Neutrophil (primary cell): Measurements from ENCODE around the gene PUDP.

Experiments
- H3K27ac ChIP-seq: fragments of 200-600 bp; sonication (generic); 2 replicates; pipeline ENCODE4 v1.5.1; 2016; ENCODE audit warnings: mild to moderate bottlenecking, moderate library complexity
- H3K27me3 ChIP-seq: fragments of 200-600 bp; sonication (generic); 2 replicates; pipeline ENCODE4 v1.6.0; 2016; ENCODE audit warnings: mild to moderate bottlenecking
- H3K36me3 ChIP-seq: fragments of 200-600 bp; sonication (generic); 2 replicates; pipeline ENCODE4 v1.5.1; 2017
- H3K4me1 ChIP-seq, 2 experiments: fragments of 200-600 bp in 1 of 2; sonication (generic) in 1 of 2; 1 replicate in 1 of 2; 2 replicates in 1 of 2; pipeline versions ENCODE4 v1.5.1 to v1.6.1; 2013 to 2016; ENCODE audit warnings: low read depth in 1 of 2, low read length in 1 of 2, mild to moderate bottlenecking in 1 of 2, moderate library complexity in 1 of 2; ENCODE audit not compliant: control insufficient read depth in 1 of 2, insufficient read depth in 1 of 2
- H3K4me3 ChIP-seq, 2 experiments: fragments of 200-600 bp in 1 of 2; sonication (generic) in 1 of 2; 1 replicate in 1 of 2; 2 replicates in 1 of 2; pipeline ENCODE4 v1.5.1; 2013 to 2016; ENCODE audit warnings: low read depth in 1 of 2, low read length in 1 of 2, mild to moderate bottlenecking in 1 of 2, moderate library complexity in 1 of 2
- H3K9me3 ChIP-seq: fragments of 200-600 bp; sonication (generic); 2 replicates; pipeline ENCODE4 v1.5.1; 2016
- CTCF ChIP-seq: fragments of 200-600 bp; sonication (generic); IDR thresholded peaks from 2 replicates; pipeline ENCODE4 v1.5.1; 2016; ENCODE audit warnings: antibody characterized with exemption

PUDP gene

GRCh38 chrX:7068939-7069367, 79.0 kb downstream of the PUDP start:
- TF ChIP-seq CTCF: no peak
- Histone ChIP-seq H3K9me3 (no peaks in the 10 kb centered on the region), H3K27ac (no peak overlapping the region), H3K4me1 (no peaks in the 10 kb centered on the region), H3K4me3 (no peak overlapping the region), H3K36me3 (no peaks in the 10 kb centered on the region), H3K27me3 (no peaks in the 10 kb centered on the region)

DNA sequence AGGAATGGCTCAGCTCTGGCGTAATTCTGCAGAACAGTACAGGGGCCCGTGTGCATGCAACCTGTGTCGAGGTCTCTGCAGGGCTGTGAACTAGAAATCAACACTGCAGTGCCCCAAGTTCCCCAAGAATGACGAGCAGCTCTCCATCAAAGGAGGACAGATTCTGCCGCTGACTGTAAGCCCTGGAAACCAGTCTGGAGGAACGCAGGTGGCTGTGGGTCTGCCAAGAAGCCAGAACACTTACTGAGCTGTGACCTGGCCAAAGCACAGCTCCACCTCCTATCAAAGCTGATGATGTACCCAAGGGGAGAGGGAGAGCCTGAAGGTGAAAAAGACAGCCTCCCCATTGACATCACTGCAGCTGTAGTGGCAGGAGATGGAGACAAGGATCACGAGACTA, 80.7 kb downstream of the PUDP start:
- Histone ChIP-seq H3K27me3 (no peaks in the 10 kb centered on the region), H3K27ac (no peak overlapping the region), H3K4me1 (no peaks in the 10 kb centered on the region), H3K9me3 (no peaks in the 10 kb centered on the region), H3K36me3 (no peaks in the 10 kb centered on the region), H3K4me3 (no peak overlapping the region)
- TF ChIP-seq CTCF: no peak

DNA sequence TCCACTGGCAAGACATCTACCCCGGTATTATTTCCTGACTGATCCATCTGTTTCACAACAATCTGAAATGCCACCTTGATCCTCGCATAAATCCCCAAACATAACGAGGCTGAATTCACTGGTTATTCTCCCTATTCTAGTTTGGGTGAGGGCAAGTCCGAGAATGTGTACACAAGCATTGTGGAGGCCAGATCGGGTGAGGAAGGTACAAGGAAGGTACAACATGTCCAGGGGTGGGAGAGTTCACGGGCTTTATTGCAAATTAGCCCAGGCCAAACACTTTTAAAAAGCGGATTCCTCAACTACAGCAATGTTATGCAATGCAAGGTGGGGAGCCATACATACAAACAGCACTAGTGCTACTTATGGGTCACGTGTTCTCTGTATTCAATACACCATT, 82.5 kb downstream of the PUDP start:
- no peaks in the 10 kb centered on the region for H3K9me3 ChIP-seq
- no peaks in the 10 kb centered on the region for H3K36me3 ChIP-seq
- no peaks in the 10 kb centered on the region for H3K4me1 ChIP-seq
- TF ChIP-seq CTCF: no peak
- no peak overlapping the region for H3K4me3 ChIP-seq
- H3K27me3 ChIP-seq: no peaks in the 10 kb centered on the region
- H3K27ac ChIP-seq: no peak overlapping the region

DNA sequence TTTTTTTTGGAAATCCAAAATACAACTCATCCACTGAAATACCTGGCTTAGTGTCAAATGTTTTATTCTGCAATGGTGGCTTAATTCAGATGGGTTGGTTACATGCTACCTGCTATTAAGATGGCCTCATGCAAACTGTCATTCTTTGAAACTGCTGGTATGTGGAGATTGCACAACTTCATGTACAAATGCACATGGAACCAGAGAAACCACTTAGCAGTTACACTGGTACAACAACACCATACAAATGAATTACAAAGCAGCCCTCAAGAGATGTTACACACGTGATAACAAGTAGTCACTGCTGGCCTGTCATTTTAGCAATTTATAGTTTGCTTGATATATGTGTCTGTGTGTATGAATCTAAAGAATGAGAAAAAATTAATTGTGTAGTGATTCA, 85.0 kb downstream of the PUDP start:
- no peaks in the 10 kb centered on the region for H3K9me3 ChIP-seq
- no peaks in the 10 kb centered on the region for H3K4me1 ChIP-seq
- TF ChIP-seq CTCF: no peak
- H3K27me3 ChIP-seq: no peaks in the 10 kb centered on the region
- H3K27ac ChIP-seq: no peak overlapping the region
- no peak overlapping the region for H3K4me3 ChIP-seq
- no peaks in the 10 kb centered on the region for H3K36me3 ChIP-seq

- H3K36me3 ChIP-seq: no peaks in the 10 kb centered on the region
- no peak for TF ChIP-seq CTCF
- H3K27me3 ChIP-seq: no peaks in the 10 kb centered on the region
These were observed 85.7 kb downstream of the PUDP start for GRCh38 chrX:7062276-7062675.

DNA sequence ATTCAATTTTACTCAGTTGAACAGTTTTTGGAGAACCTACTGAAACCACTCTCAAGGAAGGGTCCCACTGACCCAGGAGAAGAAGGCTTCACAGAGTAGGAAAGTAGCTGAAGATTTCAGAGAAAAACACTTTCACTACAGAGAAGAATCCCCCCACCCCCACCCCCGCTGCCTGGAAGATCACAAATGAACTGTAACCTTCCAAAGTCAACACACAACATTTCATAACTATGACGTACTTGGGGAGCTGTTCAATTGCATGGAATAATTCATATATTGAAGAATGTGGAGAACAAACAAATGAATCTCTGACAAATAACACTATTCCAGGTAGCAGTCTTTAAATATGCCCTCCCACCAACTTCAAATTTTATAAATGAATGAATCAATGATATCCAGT, 86.5 kb downstream of the PUDP start:
- Histone ChIP-seq H3K36me3 (no peaks in the 10 kb centered on the region), H3K27ac (no peak overlapping the region), H3K9me3 (no peaks in the 10 kb centered on the region), H3K4me1 (no peaks in the 10 kb centered on the region), H3K27me3 (no peaks in the 10 kb centered on the region), H3K4me3 (no peak overlapping the region)
- no peak for TF ChIP-seq CTCF

More at GRCh38 chrX:7062276-7062675, 85.7 kb downstream of the PUDP start:
- H3K9me3 ChIP-seq: no peaks in the 10 kb centered on the region
- H3K4me3 ChIP-seq: no peak overlapping the region
- H3K27ac ChIP-seq: no peak overlapping the region
- no peaks in the 10 kb centered on the region for H3K4me1 ChIP-seq
